Measurements from ENCODE around the gene ACY1.

DNA sequence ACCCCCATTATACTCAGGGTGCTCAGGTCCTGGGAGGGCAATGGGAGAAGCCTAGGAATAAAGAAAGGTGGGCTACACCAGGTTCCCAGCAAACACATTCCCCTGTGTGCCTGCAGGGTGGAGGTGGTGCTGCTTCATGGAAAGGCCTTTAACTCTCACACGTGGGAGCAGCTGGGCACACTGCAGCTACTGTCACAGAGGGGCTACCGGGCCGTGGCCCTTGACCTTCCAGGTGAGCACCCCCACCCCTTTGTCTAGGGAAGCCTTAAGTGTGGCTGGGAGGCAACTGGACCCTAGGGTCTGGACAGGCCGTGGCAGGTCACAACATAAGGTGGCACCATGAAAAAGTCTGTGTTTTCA lies 5.2 kb upstream of the ACY1 start:
- TF ChIP-seq, protein P1, sequence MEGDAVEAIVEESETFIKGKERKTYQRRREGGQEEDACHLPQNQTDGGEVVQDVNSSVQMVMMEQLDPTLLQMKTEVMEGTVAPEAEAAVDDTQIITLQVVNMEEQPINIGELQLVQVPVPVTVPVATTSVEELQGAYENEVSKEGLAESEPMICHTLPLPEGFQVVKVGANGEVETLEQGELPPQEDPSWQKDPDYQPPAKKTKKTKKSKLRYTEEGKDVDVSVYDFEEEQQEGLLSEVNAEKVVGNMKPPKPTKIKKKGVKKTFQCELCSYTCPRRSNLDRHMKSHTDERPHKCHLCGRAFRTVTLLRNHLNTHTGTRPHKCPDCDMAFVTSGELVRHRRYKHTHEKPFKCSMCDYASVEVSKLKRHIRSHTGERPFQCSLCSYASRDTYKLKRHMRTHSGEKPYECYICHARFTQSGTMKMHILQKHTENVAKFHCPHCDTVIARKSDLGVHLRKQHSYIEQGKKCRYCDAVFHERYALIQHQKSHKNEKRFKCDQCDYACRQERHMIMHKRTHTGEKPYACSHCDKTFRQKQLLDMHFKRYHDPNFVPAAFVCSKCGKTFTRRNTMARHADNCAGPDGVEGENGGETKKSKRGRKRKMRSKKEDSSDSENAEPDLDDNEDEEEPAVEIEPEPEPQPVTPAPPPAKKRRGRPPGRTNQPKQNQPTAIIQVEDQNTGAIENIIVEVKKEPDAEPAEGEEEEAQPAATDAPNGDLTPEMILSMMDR (IDR thresholded peaks at IDR 0.05) = no peak
- no peak for TF ChIP-seq POLR2A (IDR thresholded peaks at IDR 0.05)
